IMR-90 (cell line): ENCODE measurements around the gene KRT86. TPM values are rescaled to one million over a fixed set of nuclear protein-coding genes. Genes with fewer than 3 reads are reported as not detected.

Experiments
- ATAC-seq: fragments of 200-7000 bp; cut with Tn5 transposase; 2 replicates; pipeline ENCODE4 v1.9.1; 2020; ENCODE audit warnings: low read depth, mild to moderate bottlenecking, moderate library complexity
- BruUV-seq: library from RNA; stranded (reverse); fragments of 400-500 nt; replicated peaks from 2 replicates; lab custom pipeline; 2021; lab: Mats Ljungman, UMichigan
- CTCF ChIA-PET: fragments of 300-600 bp; formaldehyde crosslinking; extraction: SDS; loops from one replicate; lab custom pipeline; 2021; ENCODE audit warnings: antibody characterized with exemption; lab: Yijun Ruan, JAX
- POLR2A ChIA-PET: fragments of 300-600 bp; sonication (Branson Sonifier 250); formaldehyde crosslinking; loops from one replicate; lab custom pipeline; 2022; ENCODE audit warnings: antibody characterized with exemption; ENCODE audit not compliant: unreplicated experiment; lab: Charles Lee
- DNase-seq: peaks from one replicate; pipeline ENCODE4 v3.0.0; 2013
- H2AFZ ChIP-seq: replicated peaks from 2 replicates; pipeline ENCODE3; 2013; ENCODE audit warnings: low read length, mild to moderate bottlenecking; ENCODE audit not compliant: poor library complexity
- H2AK5ac ChIP-seq: 2 replicates; pipeline ENCODE4 v1.6.1; 2013; ENCODE audit warnings: low read depth, low read length, inconsistent platforms
- H2AK9ac ChIP-seq: replicated peaks from 2 replicates; pipeline ENCODE3; 2013; ENCODE audit warnings: mild to moderate bottlenecking, low read depth, low read length, moderate library complexity; ENCODE audit not compliant: poor library complexity
- H2BK120ac ChIP-seq: 2 replicates; pipeline ENCODE4 v1.6.1; 2013; ENCODE audit warnings: low read depth, low read length, inconsistent platforms
- H2BK15ac ChIP-seq: 3 replicates; pipeline ENCODE4 v1.6.1; 2013; ENCODE audit warnings: low read depth, low read length, inconsistent platforms
- H2BK20ac ChIP-seq: 2 replicates; pipeline ENCODE4 v1.6.1; 2013; ENCODE audit warnings: low read depth, mild to moderate bottlenecking, inconsistent platforms, low read length, moderate library complexity
- H2BK5ac ChIP-seq: 2 replicates; pipeline ENCODE4 v1.6.1; 2013; ENCODE audit warnings: mild to moderate bottlenecking, low read depth, low read length, inconsistent platforms; ENCODE audit not compliant: poor library complexity, severe bottlenecking
- H3K14ac ChIP-seq: replicated peaks from 2 replicates; pipeline ENCODE4 v1.6.1; 2013; ENCODE audit warnings: low read depth, low read length, inconsistent platforms
- H3K18ac ChIP-seq: 2 replicates; pipeline ENCODE4 v1.6.1; 2013; ENCODE audit warnings: low read depth, low read length, control low read depth
- H3K23ac ChIP-seq: 2 replicates; pipeline ENCODE4 v1.6.1; 2013; ENCODE audit warnings: low read depth, low read length, inconsistent platforms
- H3K27ac ChIP-seq: 2 replicates; pipeline ENCODE4 v1.5.1; 2013; ENCODE audit warnings: mild to moderate bottlenecking, control low read depth, low read length; ENCODE audit not compliant: insufficient read depth
- H3K27me3 ChIP-seq: 2 replicates; pipeline ENCODE4 v1.6.1; 2013; ENCODE audit warnings: low read length; ENCODE audit not compliant: control insufficient read depth, insufficient read depth
- H3K36me3 ChIP-seq: 2 replicates; pipeline ENCODE4 v1.6.1; 2013; ENCODE audit warnings: low read length, mixed read lengths; ENCODE audit not compliant: control insufficient read depth, insufficient read depth
- H3K4ac ChIP-seq: 2 replicates; pipeline ENCODE4 v1.6.1; 2013; ENCODE audit warnings: low read depth, low read length, inconsistent platforms
- H3K4me1 ChIP-seq: 2 replicates; pipeline ENCODE4 v1.6.1; 2013; ENCODE audit warnings: low read length, mixed read lengths; ENCODE audit not compliant: control insufficient read depth, insufficient read depth
- H3K4me2 ChIP-seq: 2 replicates; pipeline ENCODE4 v1.6.1; 2013; ENCODE audit warnings: low read depth, mild to moderate bottlenecking, control low read depth, low read length, moderate library complexity
- H3K4me3 ChIP-seq: 2 replicates; pipeline ENCODE4 v1.5.1; 2013; ENCODE audit warnings: low read depth, mild to moderate bottlenecking, control low read depth, low read length, moderate library complexity; ENCODE audit not compliant: insufficient read depth
- H3K56ac ChIP-seq: 2 replicates; pipeline ENCODE4 v1.6.1; 2013; ENCODE audit warnings: low read length, inconsistent platforms; ENCODE audit not compliant: insufficient read depth; ENCODE audit errors: extremely low read depth
- H3K79me1 ChIP-seq, 2 experiments: 2 replicates each; pipeline ENCODE4 v1.6.1; 2013; ENCODE audit warnings: low read length in 2 of 2, inconsistent platforms in 1 of 2, low read depth in 1 of 2
- H3K9ac ChIP-seq: 2 replicates; pipeline ENCODE4 v1.6.1; 2013; ENCODE audit warnings: low read depth, low read length, control low read depth
- H3K9me1 ChIP-seq: 2 replicates; pipeline ENCODE4 v1.6.1; 2013; ENCODE audit warnings: low read length, inconsistent platforms; ENCODE audit not compliant: insufficient read depth
- H3K9me3 ChIP-seq: 2 replicates; pipeline ENCODE4 v1.6.1; 2013; ENCODE audit warnings: low read length; ENCODE audit not compliant: control insufficient read depth, insufficient read depth
- H4K20me1 ChIP-seq: 2 replicates; pipeline ENCODE4 v1.6.1; 2013; ENCODE audit warnings: low read length, inconsistent platforms; ENCODE audit not compliant: insufficient read depth
- H4K5ac ChIP-seq: 2 replicates; pipeline ENCODE4 v1.6.1; 2013; ENCODE audit warnings: mild to moderate bottlenecking, low read depth, low read length, control low read depth
- H4K8ac ChIP-seq, 2 experiments: 2 replicates each; pipeline ENCODE4 v1.6.1; 2013; ENCODE audit warnings: low read depth in 2 of 2, low read length in 2 of 2, control low read depth in 1 of 2, inconsistent platforms in 1 of 2
- H4K91ac ChIP-seq: 2 replicates; pipeline ENCODE4 v1.6.1; 2013; ENCODE audit warnings: low read depth, low read length, inconsistent platforms; ENCODE audit not compliant: insufficient read depth
- BHLHE40 ChIP-seq: fragments of 150-350 bp; IDR thresholded peaks from 2 replicates; pipeline ENCODE4 v1.6.1; 2016; ENCODE audit warnings: mild to moderate bottlenecking, low read depth, low read length
- CEBPB ChIP-seq: IDR thresholded peaks from 2 replicates; pipeline ENCODE4 v1.6.1; 2012; ENCODE audit warnings: low read depth, low read length, improper control_type of control experiment
- CHD1 ChIP-seq: IDR thresholded peaks from 2 replicates; pipeline ENCODE4 v1.6.1; 2012; ENCODE audit warnings: low read depth, low read length, improper control_type of control experiment
- FOS ChIP-seq: fragments of 150-350 bp; IDR thresholded peaks from 2 replicates; pipeline ENCODE4 v1.6.1; 2016; ENCODE audit warnings: low read depth, low read length
- MAFK ChIP-seq: IDR thresholded peaks from 2 replicates; pipeline ENCODE4 v1.6.1; 2012; ENCODE audit warnings: low read depth, low read length, improper control_type of control experiment
- MAZ ChIP-seq: IDR thresholded peaks from 2 replicates; pipeline ENCODE4 v1.6.1; 2012; ENCODE audit warnings: low read depth, mild to moderate bottlenecking, low read length, improper control_type of control experiment, moderate library complexity, borderline replicate concordance
- MXI1 ChIP-seq: IDR thresholded peaks from 2 replicates; pipeline ENCODE4 v1.6.1; 2012; ENCODE audit warnings: low read depth, mild to moderate bottlenecking, low read length, moderate library complexity, borderline replicate concordance
- NFE2L2 ChIP-seq: fragments of 150-350 bp; IDR thresholded peaks from 2 replicates; pipeline ENCODE4 v1.6.1; 2016; ENCODE audit warnings: low read depth, mild to moderate bottlenecking, low read length
- POLR2A ChIP-seq: IDR thresholded peaks from 2 replicates; pipeline ENCODE4 v1.6.1; 2012; ENCODE audit warnings: mild to moderate bottlenecking, low read depth, low read length
- RAD21 ChIP-seq: IDR thresholded peaks from 2 replicates; pipeline ENCODE4 v1.6.1; 2012; ENCODE audit warnings: low read length, improper control_type of control experiment
- RCOR1 ChIP-seq: IDR thresholded peaks from 2 replicates; pipeline ENCODE4 v1.6.1; 2012; ENCODE audit warnings: mild to moderate bottlenecking, low read length, improper control_type of control experiment; ENCODE audit not compliant: insufficient replicate concordance
- RFX5 ChIP-seq: IDR thresholded peaks from 2 replicates; pipeline ENCODE4 v1.8.0; 2012; ENCODE audit warnings: low read depth, mild to moderate bottlenecking, low read length, moderate library complexity
- USF2 ChIP-seq: fragments of 150-350 bp; IDR thresholded peaks from 2 replicates; pipeline ENCODE4 v1.6.1; 2017; ENCODE audit warnings: mild to moderate bottlenecking, antibody characterized with exemption, low read length, low read depth
- WGBS, 2 experiments: methylation state at CpG; one replicate each; pipeline versions ENCODE4 v1.1.5 to v1.1.7; 2013; ENCODE audit warnings: missing lambda C conversion rate in 2 of 2; ENCODE audit not compliant: insufficient read length in 1 of 2; ENCODE audit errors: extremely low coverage in 2 of 2; 5-methylcytosine and 5-hydroxymethylcytosine counted together
- dilution Hi-C: fragments of 300-500 bp; cut with HindIII; formaldehyde crosslinking; loops from one replicate; pipeline ENCODE4 v1.14.3; 2018; ENCODE audit warnings: low sequenced_read_pairs; ENCODE audit not compliant: unreplicated experiment
- in situ Hi-C: fragments of 300-500 bp; cut with MboI; formaldehyde crosslinking; loops from 3 replicates; pipeline ENCODE4 v1.14.3; 2019; ENCODE audit warnings: low sequenced_read_pairs, inconsistent platforms, mixed read lengths
- intact Hi-C: fragments of 100-400 bp; cut with micrococcal nuclease; formaldehyde crosslinking; loops from 2 replicates; pipeline ENCODE4 v1.10.0; 2022
- polyA plus RNA-seq, 3 experiments: library from polyadenylated mRNA; depleted of rRNA; stranded (reverse); fragments of >200 nt; gene quantifications; 2 replicates each; pipeline ENCODE4 v1.2.3, GENCODE V29; 2012; ENCODE audit warnings: low replicate concordance in 1 of 3
- total RNA-seq: library from RNA; depleted of rRNA; stranded (reverse); fragments of >200 nt; gene quantifications from 2 replicates; pipeline ENCODE4 v1.2.3, GENCODE V29; 2012
- TF ChIP-seq, protein P1 (sequence below): fragments of 150-350 bp; IDR thresholded peaks from 2 replicates; pipeline ENCODE4 v1.6.1; 2016; ENCODE audit warnings: low read depth, mild to moderate bottlenecking, low read length, moderate library complexity, borderline replicate concordance
- TF ChIP-seq, protein P2 (sequence below): conservative IDR thresholded peaks from 2 replicates; pipeline ENCODE4 v1.5.1; 2012; ENCODE audit warnings: mild to moderate bottlenecking, low read depth, low read length, improper control_type of control experiment

Gene KRT86
- total and polyA plus RNA-seq, 2 of the 4 experiments (the other 2 are of a cell fraction) = not detected

GRCh38 chr12:52291267-52291935, 17.0 kb downstream of the KRT86 start, which contains the start of gene KRT81:
TSS of gene KRT81 (minus strand) at chr12:52291534. CDS start at chr12:52291465, 69 bp downstream.
- Histone ChIP-seq H4K8ac (no peak within 1 kb of the TSS), H3K56ac (no peak within 1 kb of the TSS), H3K27ac (no peak within 1 kb of the TSS), H3K9me3 (no peaks in the 10 kb centered on the region), H3K9ac (no peak within 1 kb of the TSS), H2AK5ac (no peak within 1 kb of the TSS), H2AK9ac (no peak within 1 kb of the TSS), H3K79me1 (no peaks in the 10 kb centered on the region), H3K36me3 (no peaks in the 10 kb centered on the region), H2BK5ac (no peak within 1 kb of the TSS), H3K4me3 (no peak within 1 kb of the TSS), H3K4ac (no peak within 1 kb of the TSS), H3K14ac (no peak within 1 kb of the TSS), H4K5ac (no peak within 1 kb of the TSS), H3K4me2 (no peak within 1 kb of the TSS), H2BK15ac (no peak within 1 kb of the TSS), H2BK120ac (no peak within 1 kb of the TSS), H4K20me1 (no peaks in the 10 kb centered on the region), H3K4me1 (no peaks in the 10 kb centered on the region), H4K91ac (no peak within 1 kb of the TSS), H2BK20ac (no peak within 1 kb of the TSS), H2AFZ (no peak within 1 kb of the TSS), H3K9me1 (no peaks in the 10 kb centered on the region), H3K23ac (no peak within 1 kb of the TSS), H3K18ac (no peak within 1 kb of the TSS), H3K27me3 (peaks cover 27% of the 10 kb centered on the region)
- DNase-seq (no peak), ATAC-seq (no peak)
- in situ Hi-C loops = no loop called here
- CTCF ChIA-PET = interaction anchor here (2.0 kb wide), 1 partner anchor 15 kb away, joined by 5 read pairs; no protein-coding TSS in a partner anchor
- POLR2A ChIA-PET = no interaction called here
- dilution Hi-C loops = no loop called here
- TF ChIP-seq, protein P1, sequence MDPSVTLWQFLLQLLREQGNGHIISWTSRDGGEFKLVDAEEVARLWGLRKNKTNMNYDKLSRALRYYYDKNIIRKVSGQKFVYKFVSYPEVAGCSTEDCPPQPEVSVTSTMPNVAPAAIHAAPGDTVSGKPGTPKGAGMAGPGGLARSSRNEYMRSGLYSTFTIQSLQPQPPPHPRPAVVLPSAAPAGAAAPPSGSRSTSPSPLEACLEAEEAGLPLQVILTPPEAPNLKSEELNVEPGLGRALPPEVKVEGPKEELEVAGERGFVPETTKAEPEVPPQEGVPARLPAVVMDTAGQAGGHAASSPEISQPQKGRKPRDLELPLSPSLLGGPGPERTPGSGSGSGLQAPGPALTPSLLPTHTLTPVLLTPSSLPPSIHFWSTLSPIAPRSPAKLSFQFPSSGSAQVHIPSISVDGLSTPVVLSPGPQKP = no peak
- TF ChIP-seq USF2 (no peak), CHD1 (no peak), RCOR1 (no peak), BHLHE40 (no peak), POLR2A (no peak), MAZ (no peak), RAD21 (no peak), FOS (no peak), CEBPB (no peak), MAFK (no peak), NFE2L2 (no peak), MXI1 (no peak), RFX5 (no peak)
- TF ChIP-seq, protein P2, sequence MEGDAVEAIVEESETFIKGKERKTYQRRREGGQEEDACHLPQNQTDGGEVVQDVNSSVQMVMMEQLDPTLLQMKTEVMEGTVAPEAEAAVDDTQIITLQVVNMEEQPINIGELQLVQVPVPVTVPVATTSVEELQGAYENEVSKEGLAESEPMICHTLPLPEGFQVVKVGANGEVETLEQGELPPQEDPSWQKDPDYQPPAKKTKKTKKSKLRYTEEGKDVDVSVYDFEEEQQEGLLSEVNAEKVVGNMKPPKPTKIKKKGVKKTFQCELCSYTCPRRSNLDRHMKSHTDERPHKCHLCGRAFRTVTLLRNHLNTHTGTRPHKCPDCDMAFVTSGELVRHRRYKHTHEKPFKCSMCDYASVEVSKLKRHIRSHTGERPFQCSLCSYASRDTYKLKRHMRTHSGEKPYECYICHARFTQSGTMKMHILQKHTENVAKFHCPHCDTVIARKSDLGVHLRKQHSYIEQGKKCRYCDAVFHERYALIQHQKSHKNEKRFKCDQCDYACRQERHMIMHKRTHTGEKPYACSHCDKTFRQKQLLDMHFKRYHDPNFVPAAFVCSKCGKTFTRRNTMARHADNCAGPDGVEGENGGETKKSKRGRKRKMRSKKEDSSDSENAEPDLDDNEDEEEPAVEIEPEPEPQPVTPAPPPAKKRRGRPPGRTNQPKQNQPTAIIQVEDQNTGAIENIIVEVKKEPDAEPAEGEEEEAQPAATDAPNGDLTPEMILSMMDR = no peak
- intact Hi-C loops = no loop called here
- 24% methylated on average over 9 of the region's 32 CpGs; no CpG with 5 or more reads in 1 of the 2 experiments for WGBS, 2 experiments
- BruUV-seq = no TSS peak
